BE2C (cell line): ENCODE data around the gene MAP3K5. TPM values are rescaled to one million over a fixed set of nuclear protein-coding genes. Genes with fewer than 3 reads are reported as not detected.

Experiments used
- DNase-seq: peaks from one replicate; pipeline ENCODE4 v3.0.0-alpha.2; 2020
- H3K27me3 ChIP-seq: fragments of 250-450 bp; sonication (Bioruptor Pico); 2 replicates; pipeline ENCODE4 v1.5.1; 2020; ENCODE audit warnings: mild to moderate bottlenecking
- H3K36me3 ChIP-seq: fragments of 250-450 bp; sonication (Bioruptor Pico); 2 replicates; pipeline ENCODE4 v1.5.1; 2020; ENCODE audit warnings: mild to moderate bottlenecking
- H3K4me1 ChIP-seq: fragments of 250-450 bp; sonication (Bioruptor Pico); 2 replicates; pipeline ENCODE4 v1.5.1; 2020
- H3K4me3 ChIP-seq: 2 replicates; pipeline ENCODE4 v1.5.1; 2011; ENCODE audit warnings: low read depth, low read length
- H3K9me3 ChIP-seq: fragments of 250-450 bp; sonication (Bioruptor Pico); 2 replicates; pipeline ENCODE4 v1.5.1; 2020
- CTCF ChIP-seq: IDR thresholded peaks from 2 replicates; pipeline ENCODE4 v1.5.1; 2012; ENCODE audit warnings: mild to moderate bottlenecking, low read depth, low read length
- polyA plus RNA-seq: library from polyadenylated mRNA; unstranded; fragments of >200 nt; gene quantifications from one replicate; pipeline ENCODE4 v1.2.1, GENCODE V29; 2012; ENCODE audit warnings: low read depth, missing spikeins; ENCODE audit not compliant: insufficient read length, insufficient read depth

MAP3K5 gene
- 2.3 TPM for polyA plus RNA-seq

- peak; percentile 94 for DNase-seq
- Histone ChIP-seq H3K9me3 (no peaks in the 10 kb centered on the region), H3K27me3 (no peaks in the 10 kb centered on the region), H3K4me1 (no peaks in the 10 kb centered on the region), H3K4me3 (peak within 1 kb of the TSS; percentile 87), H3K36me3 (no peaks in the 10 kb centered on the region)
- peak; percentile 83 for TF ChIP-seq CTCF
Observed at GRCh38 chr6:136792410-136793262, at the start of gene MAP3K5. Gene MAP3K5, minus strand, starts transcription at chr6:136792477. Its CDS starts 320 bp downstream, at chr6:136792157.

GRCh38 chr6:136840276-136841001 lies 48.2 kb upstream of the MAP3K5 start:
- Histone ChIP-seq H3K4me3 (no peak overlapping the region), H3K36me3 (no peaks in the 10 kb centered on the region; the same call in 1 of the 2 replicates), H3K4me1 (peaks cover 26% of the 10 kb centered on the region), H3K27me3 (no peaks in the 10 kb centered on the region), H3K9me3 (no peaks in the 10 kb centered on the region)
- DNase-seq: no peak
- no peak for TF ChIP-seq CTCF

- Histone ChIP-seq H3K36me3 (peaks cover 20% of the 10 kb centered on the region), H3K27me3 (no peaks in the 10 kb centered on the region), H3K4me3 (no peak overlapping the region), H3K4me1 (no peaks in the 10 kb centered on the region), H3K9me3 (peaks cover 2% of the 10 kb centered on the region)
- TF ChIP-seq CTCF: no peak
- DNase-seq: no peak
Observed at GRCh38 chr6:136831873-136832562, 39.7 kb upstream of the MAP3K5 start.

- Histone ChIP-seq H3K27me3 (no peaks in the 10 kb centered on the region), H3K4me1 (no peaks in the 10 kb centered on the region), H3K36me3 (peaks cover 1% of the 10 kb centered on the region), H3K9me3 (no peaks in the 10 kb centered on the region; the same call in 1 of the 2 replicates), H3K4me3 (no peak overlapping the region)
- TF ChIP-seq CTCF: no peak
- no peak for DNase-seq
Observed at GRCh38 chr6:136826216-136826615, 33.9 kb upstream of the MAP3K5 start.

- H3K9me3 ChIP-seq: no peaks in the 10 kb centered on the region
- no peak for DNase-seq
- no peaks in the 10 kb centered on the region for H3K4me1 ChIP-seq
- H3K4me3 ChIP-seq: peak overlapping the region; percentile 86
- no peaks in the 10 kb centered on the region for H3K27me3 ChIP-seq
- no peaks in the 10 kb centered on the region; the same call in none of the 2 replicates for H3K36me3 ChIP-seq
- no peak for TF ChIP-seq CTCF
Observed at GRCh38 chr6:136823128-136823660, 30.9 kb upstream of the MAP3K5 start.
